SK-N-MC (cell line): ENCODE results near the gene IGLON5.

Experiments
- EZH2 ChIP-seq: fragments of 200-600 bp; sonication (generic); IDR thresholded peaks from one replicate; pipeline ENCODE4 v1.6.1; 2017; ENCODE audit warnings: antibody characterized with exemption
- POLR2AphosphoS5 ChIP-seq: IDR thresholded peaks from 2 replicates; pipeline ENCODE4 v1.6.1; 2012; ENCODE audit warnings: mild to moderate bottlenecking, low read depth, low read length, borderline replicate concordance

DNA sequence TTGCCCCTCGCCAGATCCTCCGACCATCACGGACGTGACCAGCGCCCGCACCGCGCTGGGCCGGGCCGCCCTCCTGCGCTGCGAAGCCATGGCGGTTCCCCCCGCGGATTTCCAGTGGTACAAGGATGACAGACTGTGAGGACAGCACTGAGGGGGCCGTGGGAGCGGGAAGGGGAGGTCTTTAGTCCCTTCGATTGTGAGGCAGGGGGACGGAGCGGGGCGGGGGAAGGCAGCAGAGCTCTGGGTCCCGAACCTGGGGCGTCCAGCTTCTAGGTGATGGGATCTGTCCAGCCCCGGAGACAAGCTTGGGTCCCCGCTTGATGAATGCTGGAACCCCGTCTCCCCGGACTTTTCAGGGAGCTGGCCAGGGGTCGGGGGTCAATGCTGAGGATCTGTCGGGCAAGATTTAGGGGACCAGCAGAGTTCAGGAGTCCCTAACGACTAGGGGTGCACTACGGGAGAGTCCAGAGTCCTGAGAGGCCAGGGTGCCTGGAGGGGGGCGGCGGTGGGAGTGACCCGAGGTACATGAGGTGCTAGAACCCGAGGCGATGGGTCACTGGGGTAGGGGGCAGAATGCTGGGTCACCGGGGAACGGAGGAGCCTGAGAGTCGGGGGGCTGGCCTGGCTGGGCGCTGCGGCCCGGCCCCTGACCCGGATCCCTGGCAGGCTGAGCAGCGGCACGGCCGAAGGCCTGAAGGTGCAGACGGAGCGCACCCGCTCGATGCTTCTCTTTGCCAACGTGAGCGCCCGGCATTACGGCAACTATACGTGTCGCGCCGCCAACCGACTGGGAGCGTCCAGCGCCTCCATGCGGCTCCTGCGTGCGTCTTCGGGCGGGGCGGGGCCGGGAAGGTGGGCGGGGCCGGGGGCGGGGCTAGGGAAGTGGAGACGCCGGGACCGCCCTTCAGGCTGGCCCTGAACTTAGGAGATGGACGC, 15.9 kb downstream of the IGLON5 start:
- TF ChIP-seq POLR2AphosphoS5 (no peak), EZH2 (no peak)
